ENCODE results near the gene SNRPN. TPM values are rescaled to one million over a fixed set of nuclear protein-coding genes. Genes with fewer than 3 reads are reported as not detected.
A peak's percentile ranks its signal among the peaks of the same experiment; 100 is the strongest.
"Not testable (repeated sequence)": the region's sequence is repeated elsewhere in the genome, so short reads cannot be mapped to it uniquely, and the experiment has no call there.

The SNRPN gene
- total RNA-seq: 10 to 100 TPM; 29.9 to 40.5 TPM

- Mint-ChIP-seq H3K27me3 (no peaks in the 10 kb centered on the region), H3K9me3 (no peaks in the 10 kb centered on the region), H3K4me1 (ENCODE audit: low read depth in 2 of 2) (peaks cover 3 to 7% of the 10 kb centered on the region in 2 donors), H3K36me3 (peaks cover 5% of the 10 kb centered on the region), H3K4me3 (peak within 1 kb of the TSS; percentile 93), H3K27ac (peak within 1 kb of the TSS; percentile 87 to 91)
- ATAC-seq (peak; percentile 85 to 86), DNase-seq (ENCODE audit: low spot score) (peak; percentile 76)
Observed at GRCh38 chr15:24954783-24955530, at the start of gene SNRPN, which contains the start of gene SNURF. SNRPN (plus strand) TSS chr15:24954987; CDS start chr15:24974454, 19,467 bp downstream. SNURF (plus strand) TSS chr15:24954987; CDS start chr15:24955049, 62 bp downstream.

- peaks cover 7% of the 10 kb centered on the region for H3K9me3 Mint-ChIP-seq
- no peak for DNase-seq (ENCODE audit: low spot score)
- ATAC-seq: no peak
Observed at GRCh38 chr15:24916305-24917009, 38.3 kb upstream of the SNRPN start.

GRCh38 chr15:24917431-24917830 lies 37.4 kb upstream of the SNRPN start:
- ATAC-seq (no peak), DNase-seq (ENCODE audit: low spot score) (no peak)
- Mint-ChIP-seq H3K27ac (no peak overlapping the region), H3K4me1 (ENCODE audit: low read depth in 2 of 2) (peaks cover 0 to 7% of the 10 kb centered on the region in 2 donors), H3K27me3 (no peaks in the 10 kb centered on the region), H3K9me3 (peaks cover 7% of the 10 kb centered on the region), H3K4me3 (no peak overlapping the region), H3K36me3 (peaks cover 5% of the 10 kb centered on the region)

More at GRCh38 chr15:24916305-24917009, 38.3 kb upstream of the SNRPN start:
- Mint-ChIP-seq H3K36me3 (peaks cover 5% of the 10 kb centered on the region), H3K27me3 (no peaks in the 10 kb centered on the region), H3K4me3 (peak overlapping the region; percentile 9), H3K4me1 (ENCODE audit: low read depth in 2 of 2) (peaks cover 0 to 7% of the 10 kb centered on the region in 2 donors), H3K27ac (no peak overlapping the region)

GRCh38 chr15:24919446-24919845 lies 35.3 kb upstream of the SNRPN start:
- no peak for DNase-seq (ENCODE audit: low spot score)
- Mint-ChIP-seq H3K27ac (no peak overlapping the region), H3K27me3 (no peaks in the 10 kb centered on the region), H3K4me1 (ENCODE audit: low read depth in 2 of 2) (peaks cover 0 to 7% of the 10 kb centered on the region in 2 donors), H3K4me3 (no peak overlapping the region), H3K36me3 (peaks cover 5% of the 10 kb centered on the region), H3K9me3 (peaks cover 10% of the 10 kb centered on the region)
- ATAC-seq: no peak

GRCh38 chr15:24922781-24923180 lies 32.0 kb upstream of the SNRPN start:
- H3K4me3 Mint-ChIP-seq; H3K4me1 Mint-ChIP-seq (ENCODE audit: low read depth in 2 of 2); H3K27ac Mint-ChIP-seq; H3K27me3 Mint-ChIP-seq; H3K9me3 Mint-ChIP-seq; DNase-seq (ENCODE audit: low spot score); H3K36me3 Mint-ChIP-seq; ATAC-seq: not testable (repeated sequence)

GRCh38 chr15:24924153-24924552 lies 30.6 kb upstream of the SNRPN start:
- Mint-ChIP-seq H3K36me3 (peaks cover 8% of the 10 kb centered on the region), H3K9me3 (peaks cover 8% of the 10 kb centered on the region), H3K4me1 (ENCODE audit: low read depth in 2 of 2) (no peaks in the 10 kb centered on the region), H3K4me3 (no peak overlapping the region), H3K27me3 (no peaks in the 10 kb centered on the region), H3K27ac (no peak overlapping the region)
- DNase-seq (ENCODE audit: low spot score): no peak
- no peak for ATAC-seq

GRCh38 chr15:24924621-24925020 lies 30.2 kb upstream of the SNRPN start:
- Mint-ChIP-seq H3K27me3 (no peaks in the 10 kb centered on the region), H3K4me1 (ENCODE audit: low read depth in 2 of 2) (no peaks in the 10 kb centered on the region), H3K4me3 (no peak overlapping the region), H3K27ac (no peak overlapping the region), H3K9me3 (peaks cover 9% of the 10 kb centered on the region), H3K36me3 (peaks cover 8% of the 10 kb centered on the region)
- DNase-seq (ENCODE audit: low spot score): no peak
- ATAC-seq: no peak

GRCh38 chr15:24931874-24932732 lies 22.7 kb upstream of the SNRPN start:
- H3K27me3 Mint-ChIP-seq; H3K4me3 Mint-ChIP-seq; H3K4me1 Mint-ChIP-seq (ENCODE audit: low read depth in 2 of 2); H3K27ac Mint-ChIP-seq; DNase-seq (ENCODE audit: low spot score); ATAC-seq: not testable (repeated sequence)
- peaks cover 15% of the 10 kb centered on the region for H3K36me3 Mint-ChIP-seq
- peaks cover 21% of the 10 kb centered on the region for H3K9me3 Mint-ChIP-seq

- H3K4me1 Mint-ChIP-seq (ENCODE audit: low read depth in 2 of 2): no peaks in the 10 kb centered on the region
- no peak overlapping the region for H3K4me3 Mint-ChIP-seq
Observed at GRCh38 chr15:24933716-24934115, 21.1 kb upstream of the SNRPN start.

GRCh38 chr15:24938224-24938623 lies 16.6 kb upstream of the SNRPN start:
- DNase-seq (ENCODE audit: low spot score); ATAC-seq: not testable (repeated sequence)
- H3K9me3 Mint-ChIP-seq: peaks cover 14% of the 10 kb centered on the region

More at GRCh38 chr15:24933716-24934115, 21.1 kb upstream of the SNRPN start:
- H3K27me3 Mint-ChIP-seq: no peaks in the 10 kb centered on the region
- no peak for DNase-seq (ENCODE audit: low spot score)
- H3K27ac Mint-ChIP-seq: no peak overlapping the region
- H3K36me3 Mint-ChIP-seq: peaks cover 7% of the 10 kb centered on the region
- H3K9me3 Mint-ChIP-seq: peaks cover 18% of the 10 kb centered on the region
- no peak for ATAC-seq

GRCh38 chr15:24940236-24940635 lies 14.6 kb upstream of the SNRPN start:
- DNase-seq (ENCODE audit: low spot score) (no peak), ATAC-seq (no peak)
- Mint-ChIP-seq H3K27me3 (no peaks in the 10 kb centered on the region), H3K4me3 (no peak overlapping the region), H3K27ac (no peak overlapping the region), H3K4me1 (ENCODE audit: low read depth in 2 of 2) (no peaks in the 10 kb centered on the region), H3K9me3 (peaks cover 9% of the 10 kb centered on the region), H3K36me3 (peaks cover 7% of the 10 kb centered on the region)

More at GRCh38 chr15:24938224-24938623, 16.6 kb upstream of the SNRPN start:
- H3K4me1 Mint-ChIP-seq (ENCODE audit: low read depth in 2 of 2); H3K27me3 Mint-ChIP-seq; H3K4me3 Mint-ChIP-seq; H3K36me3 Mint-ChIP-seq; H3K27ac Mint-ChIP-seq: not testable (repeated sequence)

GRCh38 chr15:24943361-24943760 lies 11.4 kb upstream of the SNRPN start:
- no peak overlapping the region for H3K4me3 Mint-ChIP-seq
- H3K27me3 Mint-ChIP-seq: no peaks in the 10 kb centered on the region
- no peaks in the 10 kb centered on the region for H3K36me3 Mint-ChIP-seq
- DNase-seq (ENCODE audit: low spot score) (no peak), ATAC-seq (no peak)
- H3K27ac Mint-ChIP-seq: no peak overlapping the region
- H3K9me3 Mint-ChIP-seq: peaks cover 3% of the 10 kb centered on the region
- no peaks in the 10 kb centered on the region for H3K4me1 Mint-ChIP-seq (ENCODE audit: low read depth in 2 of 2)

GRCh38 chr15:24944954-24945353 lies 9.8 kb upstream of the SNRPN start:
- H3K4me1 Mint-ChIP-seq (ENCODE audit: low read depth in 2 of 2): no peaks in the 10 kb centered on the region

More at GRCh38 chr15:24944954-24945353, 9.8 kb upstream of the SNRPN start:
- no peak overlapping the region for H3K27ac Mint-ChIP-seq
- DNase-seq (ENCODE audit: low spot score): no peak
- H3K36me3 Mint-ChIP-seq: no peaks in the 10 kb centered on the region
- peaks cover 3% of the 10 kb centered on the region for H3K9me3 Mint-ChIP-seq
- no peak overlapping the region for H3K4me3 Mint-ChIP-seq
- H3K27me3 Mint-ChIP-seq: no peaks in the 10 kb centered on the region
- ATAC-seq: no peak

Data from natural killer cell treated with Interleukin-12 subunit alpha and Interleukin-12 subunit beta and Interleukin-15 and Interleukin-18, amount 100 ng/mL, for 72 hours (primary cell).